HS-27A (cell line): ENCODE data around the gene ARMC9.
"Not testable (repeated sequence)": the region's sequence is repeated elsewhere in the genome, so short reads cannot be mapped to it uniquely, and the experiment has no call there.

Source experiments
- DNase-seq: peaks from one replicate; pipeline ENCODE4 v3.0.0-alpha.2; 2012; ENCODE audit warnings: low read depth, missing footprints

The ARMC9 gene

DNA sequence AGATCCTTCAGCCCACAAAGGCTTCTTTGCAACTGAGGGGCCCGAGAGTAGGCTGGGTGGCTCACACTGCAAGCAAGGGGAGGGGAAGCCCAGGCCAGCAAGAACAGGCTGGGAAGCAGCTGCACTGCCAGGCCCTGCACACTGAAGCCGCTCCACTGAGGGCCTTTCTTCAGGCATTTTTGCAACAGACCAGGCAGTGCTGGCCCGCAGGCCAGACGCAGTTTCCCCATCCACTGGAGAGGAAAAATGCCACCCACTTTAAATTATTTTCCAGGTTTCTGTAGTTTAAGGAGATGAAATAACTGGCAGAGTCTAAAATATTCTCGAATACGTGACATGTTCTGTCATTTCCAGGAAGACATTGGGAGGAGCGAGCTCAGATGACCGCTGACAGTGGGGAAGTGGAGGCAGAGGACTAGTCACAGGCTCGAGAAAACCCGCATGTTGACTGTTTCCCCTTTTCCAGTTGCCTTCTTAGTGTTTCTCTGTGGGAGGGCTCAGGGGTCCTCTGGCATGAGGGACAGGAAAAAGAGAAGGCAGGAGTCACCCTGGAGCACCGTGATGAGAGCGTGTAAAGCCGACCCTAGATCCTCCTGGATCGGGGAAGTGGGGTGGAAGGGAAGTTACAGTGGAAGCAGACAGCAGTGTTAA is 143.8 kb downstream of the ARMC9 start:
- no peak for DNase-seq

DNA sequence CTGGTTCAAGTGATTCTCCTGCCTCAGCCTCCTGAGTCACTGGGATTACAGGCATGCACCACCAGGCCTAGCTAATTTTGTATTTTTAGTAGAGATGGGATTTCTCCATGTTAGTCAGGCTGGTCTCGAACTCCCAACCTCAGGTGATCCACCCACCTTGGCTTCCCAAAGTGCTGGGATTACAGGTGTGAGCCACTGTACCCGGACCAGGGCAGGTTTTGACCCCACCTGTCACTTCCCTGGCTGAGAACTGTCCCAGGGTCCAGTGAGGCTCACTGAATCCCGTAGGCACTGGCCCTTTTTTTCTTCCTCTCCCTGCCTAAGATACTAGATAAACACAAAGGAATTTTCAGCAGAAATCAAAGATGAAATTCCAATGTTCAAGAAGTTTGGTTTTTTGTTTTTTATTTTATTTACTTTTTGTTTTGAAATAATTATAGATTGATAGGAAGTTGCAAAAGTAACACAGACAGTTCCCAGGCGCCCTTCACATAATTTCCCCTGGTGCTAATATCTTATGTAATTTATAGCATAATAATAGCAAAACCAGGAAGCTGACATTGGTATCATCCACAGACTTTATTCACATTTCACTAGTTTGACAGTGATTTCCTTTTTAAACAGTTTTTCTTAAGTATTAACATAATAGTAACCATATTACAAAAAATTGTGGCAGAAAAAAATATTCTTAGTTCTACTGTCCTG is 144.7 kb downstream of the ARMC9 start:
- DNase-seq: no peak

DNA sequence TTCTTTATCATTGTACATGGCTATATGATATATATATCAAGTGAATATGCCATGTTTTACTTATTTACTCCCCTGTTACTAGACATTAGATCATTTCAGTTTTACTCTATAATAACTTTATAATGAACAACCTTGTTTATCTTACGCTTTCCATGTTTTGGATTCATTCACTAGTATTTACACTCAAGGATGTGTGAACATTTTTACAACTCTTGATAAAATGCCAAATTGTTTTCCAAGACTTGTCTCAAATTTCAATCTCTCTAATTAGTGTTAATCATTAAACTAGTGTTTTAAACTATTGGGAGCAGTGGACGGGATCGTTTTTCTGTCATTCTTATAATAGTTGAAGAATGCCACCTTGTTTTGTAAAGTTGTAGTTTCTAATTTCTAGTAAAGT is 145.6 kb downstream of the ARMC9 start:
- DNase-seq: no peak

DNA sequence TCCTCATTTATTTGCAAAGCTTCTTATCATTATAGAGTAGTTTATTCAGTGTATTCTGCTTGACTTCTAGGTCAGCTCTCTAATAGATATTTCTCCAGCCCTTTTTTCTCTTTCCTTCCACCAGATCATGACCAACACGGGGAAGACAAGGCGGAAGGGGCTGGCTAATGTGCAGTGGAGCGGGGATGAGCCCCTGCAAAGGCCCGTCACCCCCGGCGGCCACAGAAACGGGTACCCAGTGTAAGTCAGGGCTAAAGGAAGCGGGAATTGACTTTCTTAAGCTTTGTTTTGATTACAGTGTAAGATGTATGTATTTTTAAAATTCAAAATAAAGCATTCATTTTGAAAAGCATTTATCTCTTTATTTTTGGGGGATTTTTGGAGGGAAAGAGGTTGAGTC is 146.4 kb downstream of the ARMC9 start:
- DNase-seq: no peak

DNA sequence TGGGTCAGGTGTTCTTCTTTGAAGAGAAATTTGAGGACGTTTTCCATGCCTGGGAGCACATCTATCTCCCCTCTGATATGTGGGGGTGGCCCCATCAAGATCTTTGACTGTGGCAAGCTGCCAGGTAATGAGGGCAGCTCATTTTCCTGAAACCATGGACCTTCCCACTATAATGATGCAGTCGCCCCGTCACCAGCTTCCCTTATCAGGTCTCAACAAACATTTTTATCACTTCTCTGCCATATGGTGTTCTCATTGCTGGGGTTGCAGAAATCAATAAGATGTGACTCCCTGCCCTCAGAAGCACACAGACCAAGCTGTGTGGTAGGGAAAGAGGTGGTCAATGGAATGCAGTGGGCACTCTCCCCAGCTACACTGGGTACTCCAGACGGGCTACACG is 148.7 kb downstream of the ARMC9 start:
- DNase-seq: no peak

DNA sequence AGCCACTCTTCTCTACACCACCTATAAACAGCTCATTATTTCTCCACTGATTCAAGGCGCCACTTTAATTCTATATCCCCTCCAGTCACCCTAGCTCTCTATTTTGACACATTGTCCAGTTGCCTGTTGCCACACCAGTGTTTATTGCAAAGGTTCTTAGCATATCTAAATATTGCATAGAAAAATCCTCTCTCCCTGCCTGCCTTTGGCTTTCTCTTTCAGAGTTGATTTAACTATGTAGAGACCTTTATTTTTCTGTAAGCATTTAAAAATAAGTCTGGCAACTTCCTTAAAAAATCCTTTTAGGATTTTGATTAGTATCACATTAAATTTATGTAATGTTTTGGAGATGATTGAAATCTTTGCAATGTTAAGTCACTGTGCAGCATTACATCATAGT is 149.2 kb downstream of the ARMC9 start:
- no peak for DNase-seq

DNA sequence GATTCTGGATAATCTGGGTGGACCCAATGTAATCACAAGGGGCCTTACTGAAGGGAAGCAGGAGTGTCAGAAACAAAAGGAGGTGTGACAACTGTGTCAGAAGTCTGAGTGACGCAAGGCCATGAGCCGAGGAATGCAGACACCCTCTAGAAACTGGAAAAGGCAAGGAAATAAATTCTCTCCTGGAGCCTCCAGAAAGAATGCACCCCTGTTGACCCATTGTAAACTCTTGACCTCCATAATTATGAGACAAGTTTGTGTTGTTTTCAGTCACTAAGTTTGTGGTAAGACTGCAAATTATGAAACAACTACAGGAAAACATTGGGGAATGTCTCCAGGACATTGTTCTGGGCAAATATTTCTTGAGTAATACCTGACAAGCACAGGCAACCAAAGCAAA is 149.7 kb downstream of the ARMC9 start:
- DNase-seq: no peak

DNA sequence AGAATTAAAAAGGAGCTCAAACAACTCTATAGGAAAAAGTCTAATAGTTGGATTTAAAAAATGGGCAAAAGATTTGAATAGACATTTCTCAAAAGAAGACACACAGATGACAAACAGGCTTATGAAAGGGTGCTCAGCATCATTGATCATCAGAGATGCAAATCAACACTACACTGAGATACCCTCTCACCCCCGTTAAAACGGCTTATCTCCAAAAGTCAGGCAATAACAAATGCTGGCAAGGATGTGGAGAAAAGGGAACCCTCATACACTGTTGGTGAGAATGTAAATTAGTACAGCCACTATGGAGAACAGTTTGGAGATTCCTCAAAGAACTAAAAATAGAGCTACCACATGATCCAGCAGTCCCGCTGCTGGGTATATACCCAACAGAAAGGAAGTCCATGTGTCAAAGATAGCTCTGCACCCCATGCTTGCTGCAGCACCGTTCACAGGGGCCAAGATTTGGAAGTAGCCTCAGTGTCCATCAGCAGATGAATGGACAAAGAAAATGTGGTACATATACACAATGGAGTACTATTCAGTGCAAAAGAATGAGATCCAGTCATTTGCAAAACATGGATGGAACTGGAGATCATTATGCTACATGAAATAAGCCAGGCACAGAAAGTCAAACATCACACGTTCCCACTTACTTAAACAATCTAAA is 150.4 kb downstream of the ARMC9 start:
- no peak for DNase-seq

DNA sequence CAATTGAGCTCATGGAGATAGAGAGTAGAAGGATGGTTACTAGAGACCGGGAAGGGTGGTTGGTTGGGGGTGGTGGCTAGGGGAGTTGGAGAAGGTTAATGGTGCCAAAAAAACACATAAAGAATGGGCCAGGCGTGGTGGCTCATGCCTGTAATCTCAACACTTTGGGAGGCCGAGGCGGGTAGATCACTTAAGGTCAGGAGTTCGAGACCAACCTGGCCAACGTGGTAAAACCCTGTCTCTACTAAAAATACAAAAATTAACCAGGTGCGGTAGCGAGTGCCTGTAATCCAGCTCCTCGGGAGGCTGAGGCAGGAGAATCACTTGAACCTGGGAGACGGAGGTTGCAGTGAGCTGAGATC is 150.9 kb downstream of the ARMC9 start:
- DNase-seq: not testable (repeated sequence)

DNA sequence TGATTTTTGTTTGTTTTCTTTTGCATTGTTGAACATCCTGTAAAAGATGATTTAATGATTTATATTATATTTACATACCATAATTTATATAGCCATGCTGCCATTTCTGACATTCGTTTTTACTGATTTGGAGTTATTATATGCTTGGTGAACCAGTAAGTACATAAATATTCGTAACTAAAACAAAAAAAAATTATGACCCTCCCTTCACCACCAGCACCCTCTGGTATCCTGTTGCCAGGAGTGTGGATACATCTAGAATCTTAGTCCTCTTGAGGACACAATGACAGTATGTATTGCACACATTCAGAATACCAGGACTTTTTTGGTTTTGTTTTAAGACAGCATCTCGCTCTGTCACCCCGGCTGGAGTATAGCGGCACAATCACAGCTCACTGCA is 153.2 kb downstream of the ARMC9 start:
- no peak for DNase-seq

DNA sequence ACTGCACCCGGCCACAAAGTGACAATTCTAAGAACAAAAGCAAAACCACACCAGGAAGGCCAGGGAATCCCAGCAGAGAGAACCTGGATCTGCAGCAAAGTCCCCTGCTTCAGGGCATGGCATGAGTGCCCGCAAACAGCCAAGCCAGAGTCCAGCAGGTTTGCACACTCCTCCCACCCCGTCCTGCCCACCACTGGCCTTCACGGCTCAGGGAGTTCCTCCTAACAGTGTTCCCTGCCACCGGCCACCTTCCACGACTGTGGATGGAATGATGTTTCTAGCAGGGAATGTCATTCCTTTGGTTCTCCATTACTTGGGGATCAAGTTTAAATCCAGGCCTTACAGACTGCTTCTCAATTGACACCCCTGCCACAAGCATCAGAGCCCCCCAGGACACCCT is 155.0 kb downstream of the ARMC9 start:
- DNase-seq: no peak

DNA sequence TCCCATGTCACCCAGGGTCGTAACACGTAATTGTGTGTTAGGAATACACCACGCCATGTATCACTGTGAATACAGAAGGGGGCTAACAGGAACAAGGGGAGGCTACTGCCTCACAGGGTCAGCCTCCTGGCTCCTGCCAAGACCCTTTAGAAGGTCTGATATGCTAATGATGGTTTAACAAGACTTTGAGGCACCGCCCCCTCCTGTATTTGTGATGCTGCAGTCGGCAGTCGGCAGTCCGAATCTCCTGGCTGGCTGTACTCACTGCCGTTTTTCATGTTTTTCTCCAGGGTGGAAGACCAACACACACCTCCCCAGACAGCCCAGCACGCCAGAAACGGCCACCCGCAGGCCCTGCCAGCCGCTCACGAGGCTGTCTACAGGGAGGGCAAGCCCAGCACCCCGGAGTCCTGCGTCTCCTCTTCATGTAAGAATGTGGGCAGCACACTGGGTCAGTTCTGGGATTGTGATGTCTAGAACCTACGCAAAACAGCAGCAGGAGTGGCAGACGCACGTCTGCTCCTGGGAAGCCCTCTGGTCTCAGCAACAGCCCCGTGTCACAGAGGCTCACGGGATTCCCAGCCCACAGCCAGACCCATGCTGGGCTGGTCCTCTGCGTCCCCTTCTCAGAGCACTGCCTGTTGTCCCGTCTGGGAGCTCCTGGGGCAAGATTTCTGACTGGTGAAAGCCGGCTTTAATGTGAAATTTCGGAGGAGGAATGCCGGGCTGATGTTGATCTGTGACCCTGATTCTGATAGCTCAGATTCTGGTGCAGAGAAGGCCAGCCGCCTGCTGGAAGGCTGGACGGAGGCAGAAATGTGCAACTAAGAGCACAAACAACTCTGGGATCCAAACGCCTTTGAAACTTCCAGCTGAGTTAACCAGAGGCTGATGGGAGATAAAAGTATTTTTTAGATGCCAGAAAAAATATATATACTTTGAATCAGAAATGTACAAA is 157.4 kb downstream of the ARMC9 start:
- DNase-seq: no peak

DNA sequence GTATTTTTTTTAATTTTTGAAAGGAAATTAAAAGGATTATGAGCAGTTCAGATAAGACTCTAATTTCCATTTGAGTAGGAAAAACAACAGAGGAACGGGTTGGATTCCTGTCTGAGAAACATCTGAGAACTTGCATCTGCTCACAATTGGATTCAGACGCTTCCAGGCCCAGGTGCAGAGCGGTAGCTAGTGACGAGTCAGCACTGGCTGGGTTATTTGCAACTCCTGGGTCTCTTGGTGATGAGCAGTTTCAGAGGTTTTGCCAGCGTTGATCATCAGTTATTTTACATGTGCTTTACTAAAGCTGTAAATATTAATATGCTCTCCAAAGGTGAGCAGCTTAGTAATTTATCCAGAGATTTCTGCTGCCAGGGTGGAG is 158.0 kb downstream of the ARMC9 start:
- no peak for DNase-seq

DNA sequence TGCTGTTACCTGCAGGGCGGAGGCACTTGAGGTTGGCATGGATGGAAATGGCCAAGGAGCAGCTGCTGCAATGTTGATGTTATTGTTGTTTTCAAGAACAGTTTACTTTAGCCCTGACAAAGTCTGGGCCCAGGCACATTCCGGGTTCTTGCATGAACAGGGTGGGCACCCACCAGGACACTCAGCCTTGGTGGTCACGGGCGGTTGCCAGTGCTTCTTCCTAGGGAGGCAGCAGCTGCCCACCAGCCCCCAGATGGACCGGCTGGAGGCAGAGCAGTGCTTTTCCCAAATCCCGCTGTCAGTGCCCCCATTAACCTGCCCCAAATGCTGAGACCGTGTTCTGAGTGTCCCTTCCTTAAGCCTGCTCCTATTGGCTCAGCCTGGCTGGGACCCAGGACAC is 158.6 kb downstream of the ARMC9 start:
- no peak for DNase-seq

DNA sequence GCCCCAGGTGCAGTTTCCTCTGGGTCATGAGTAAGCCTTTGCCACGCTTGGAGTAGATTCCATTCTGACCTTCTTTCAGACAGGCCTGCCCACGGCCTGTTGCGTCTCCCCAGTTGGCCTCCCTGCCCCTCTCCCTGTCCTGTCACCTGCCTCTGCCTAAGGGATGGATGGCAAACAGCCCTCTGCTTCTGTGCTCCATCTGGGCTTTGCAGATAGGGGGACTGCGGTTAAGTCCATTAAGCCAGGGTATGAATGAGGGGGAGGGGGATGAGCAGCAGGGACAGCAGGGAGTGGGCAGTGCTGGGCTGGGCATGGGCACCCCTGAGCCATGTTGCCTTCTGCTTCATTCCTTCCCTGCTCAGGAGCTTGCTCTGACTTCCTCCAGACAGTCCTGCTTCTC is 159.5 kb downstream of the ARMC9 start:
- no peak for DNase-seq

DNA sequence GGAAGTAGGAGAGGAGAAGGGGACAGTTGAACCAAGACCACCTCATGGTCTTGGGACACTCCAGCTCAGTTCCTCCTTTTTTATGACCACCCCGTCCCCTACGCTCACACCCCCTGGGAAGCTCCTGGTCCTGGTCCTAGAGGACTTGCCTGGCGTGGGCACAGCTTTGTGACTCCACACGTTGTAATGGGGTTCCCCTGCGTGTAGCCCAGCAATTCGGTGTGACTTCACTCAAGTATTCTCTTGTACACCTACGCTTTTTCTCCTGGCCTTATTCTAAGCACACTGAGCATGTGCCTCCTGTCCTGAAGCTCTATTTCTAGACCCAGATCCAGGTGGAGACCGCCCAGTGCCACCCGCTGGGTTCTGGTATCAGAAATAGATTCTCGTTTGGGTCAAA is 161.0 kb downstream of the ARMC9 start:
- no peak for DNase-seq

DNA sequence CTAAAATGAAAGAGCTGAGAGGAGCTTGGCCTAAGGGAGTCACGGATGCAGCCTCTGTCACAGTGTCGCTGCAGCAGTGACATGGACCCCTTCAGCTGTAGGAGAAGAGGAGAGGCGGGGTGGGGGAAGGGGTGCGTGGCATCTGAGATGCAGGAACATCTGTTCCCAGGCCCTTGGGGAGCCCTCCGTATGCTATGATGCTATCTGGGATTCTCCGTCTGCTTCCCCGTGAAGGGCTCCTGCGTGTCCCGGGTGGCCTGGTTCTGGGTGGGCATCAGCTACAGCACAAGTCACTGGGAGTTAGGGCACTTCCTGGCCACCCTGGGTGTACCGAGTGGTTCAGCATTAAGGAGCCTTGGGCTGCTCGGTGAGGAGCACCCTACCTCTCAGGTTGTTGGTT is 161.5 kb downstream of the ARMC9 start:
- DNase-seq: no peak

DNA sequence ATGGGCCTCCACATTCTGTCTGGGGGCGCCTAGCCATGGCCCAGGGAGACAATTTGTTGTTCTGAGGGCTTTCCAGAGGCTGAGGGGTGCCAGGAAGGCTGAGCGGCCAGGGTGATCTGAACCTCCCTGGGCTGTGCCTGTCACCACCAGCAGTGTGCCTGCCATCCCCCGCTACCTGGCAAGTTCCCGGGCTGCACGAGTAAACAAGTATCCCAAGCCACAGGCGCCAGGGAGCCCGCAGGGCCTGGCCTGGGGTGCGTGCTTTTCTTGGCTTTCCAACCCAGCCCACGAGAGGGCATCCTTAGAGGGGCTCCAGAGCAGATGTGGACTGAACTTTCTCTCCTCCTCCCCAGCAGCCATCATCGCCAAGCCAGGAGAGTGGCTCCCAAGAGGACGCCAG is 162.0 kb downstream of the ARMC9 start:
- no peak for DNase-seq

DNA sequence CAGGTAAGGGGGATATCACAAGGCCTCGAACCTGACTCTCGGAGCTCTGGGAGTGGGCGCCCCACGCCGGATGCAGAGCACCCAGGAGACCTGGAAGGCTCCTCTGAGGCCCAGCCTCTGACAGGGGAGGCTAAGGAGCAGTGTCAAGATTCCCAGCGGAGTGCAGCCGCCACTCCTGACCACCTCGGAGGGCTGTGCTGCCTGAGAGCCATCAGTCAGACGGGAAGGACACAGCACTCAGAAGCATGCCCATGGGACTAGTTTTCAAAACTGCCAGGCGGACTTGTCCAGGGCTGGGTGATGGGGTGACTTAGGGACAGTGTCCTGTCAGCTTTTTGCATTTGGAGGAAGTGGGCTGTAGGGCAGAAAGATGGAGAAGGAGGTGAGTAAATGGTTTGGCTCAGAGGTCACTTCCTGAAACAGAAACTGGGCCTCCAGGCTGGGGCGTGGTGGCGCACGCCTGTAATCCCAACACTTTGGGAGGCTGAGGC is 162.5 kb downstream of the ARMC9 start:
- DNase-seq: no peak

DNA sequence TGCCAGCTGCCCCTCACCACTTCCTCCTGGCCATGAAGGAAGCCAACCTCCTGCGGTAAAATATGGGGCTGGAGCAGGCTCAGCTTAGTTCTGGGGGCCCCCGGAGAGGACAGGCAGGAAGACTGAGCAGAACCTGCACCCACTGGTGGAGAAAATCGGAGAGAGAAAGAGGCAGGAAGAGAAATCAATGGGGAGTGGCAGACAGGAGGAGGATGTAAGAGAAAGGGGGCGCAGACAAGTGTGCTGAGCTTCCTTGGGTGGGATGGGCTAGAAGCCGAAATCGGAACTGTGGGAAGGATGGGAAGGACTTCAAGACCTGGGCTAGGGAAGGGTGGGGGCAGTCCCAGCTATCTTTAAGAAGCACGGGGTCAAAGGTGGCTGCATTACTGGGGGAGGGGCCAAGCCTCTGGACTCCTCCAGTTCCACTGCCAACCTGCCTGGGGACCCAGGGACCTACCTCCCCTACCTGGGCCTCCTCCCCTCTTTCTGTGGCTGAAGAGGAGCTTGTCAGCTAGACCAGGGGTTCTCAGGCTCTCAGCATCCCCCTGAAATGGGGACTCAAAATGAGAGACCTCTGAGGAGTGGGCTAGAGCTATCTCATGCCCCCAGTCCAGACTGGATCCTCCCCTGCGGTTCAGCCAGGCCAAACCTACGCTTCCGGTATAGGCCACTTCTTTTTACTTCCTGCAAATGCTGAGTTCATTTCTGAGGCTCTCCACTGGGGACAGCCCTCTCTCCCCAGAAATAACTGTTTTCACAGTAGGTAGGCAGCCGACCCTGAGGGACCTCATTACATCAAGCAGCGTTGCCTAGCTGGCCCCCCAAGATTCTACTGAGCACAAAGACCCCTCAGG is 163.5 kb downstream of the ARMC9 start:
- DNase-seq: no peak

DNA sequence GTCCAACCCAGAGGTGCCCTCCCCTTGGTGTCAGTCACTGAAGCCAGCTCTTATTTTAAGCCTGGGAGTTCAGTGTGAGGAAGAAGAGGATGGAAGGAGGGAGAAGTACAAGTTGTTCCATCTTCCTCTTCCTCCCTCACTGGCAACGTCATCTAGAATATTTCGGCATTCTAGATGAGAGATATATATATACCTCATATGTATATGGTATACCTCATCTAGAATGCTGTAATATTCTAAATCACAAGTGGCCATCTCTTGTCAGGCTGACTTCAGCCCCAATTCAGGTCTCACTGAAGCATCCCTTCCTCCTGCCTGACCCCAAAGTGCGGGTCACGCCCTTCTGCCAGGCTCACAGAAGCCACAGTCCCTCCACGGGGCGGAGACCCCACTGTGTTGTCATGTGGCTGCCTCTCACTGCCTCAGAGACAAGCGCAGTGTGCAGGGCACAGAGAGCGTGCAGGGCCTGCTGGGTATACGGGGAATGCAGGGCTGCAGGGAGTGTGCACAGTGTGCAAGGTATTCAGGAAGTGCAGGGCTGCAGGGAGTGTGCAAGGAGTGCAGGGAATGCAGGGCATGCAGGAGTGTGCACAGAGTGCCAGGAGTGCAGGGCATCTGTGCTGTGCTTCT is 164.2 kb downstream of the ARMC9 start:
- no peak for DNase-seq
